Loucy (cell line): ENCODE results near the gene SH2D6.
A peak's percentile ranks its signal among the peaks of the same experiment; 100 is the strongest.

Source experiments
- H2AFZ ChIP-seq: fragments of 200-600 bp; sonication (generic); 2 replicates; pipeline ENCODE4 v1.6.0; 2016; ENCODE audit warnings: antibody characterized with exemption, mild to moderate bottlenecking, low read length, moderate library complexity
- H3F3A ChIP-seq: fragments of 200-600 bp; 2 replicates; pipeline ENCODE4 v1.6.0; 2016; ENCODE audit warnings: antibody characterized with exemption, low read depth, mild to moderate bottlenecking
- H3K27me3 ChIP-seq: fragments of 200-600 bp; sonication (generic); 2 replicates; pipeline ENCODE4 v1.6.1; 2014; ENCODE audit warnings: low read length, mild to moderate bottlenecking; ENCODE audit not compliant: insufficient read depth, poor library complexity, severe bottlenecking
- H3K36me3 ChIP-seq: fragments of 200-600 bp; sonication (generic); 2 replicates; pipeline ENCODE4 v1.6.1; 2016; ENCODE audit warnings: low read length; ENCODE audit not compliant: insufficient read depth
- H3K4me1 ChIP-seq: fragments of 200-600 bp; sonication (generic); 2 replicates; pipeline ENCODE4 v1.5.1; 2014; ENCODE audit warnings: low read length, mild to moderate bottlenecking; ENCODE audit not compliant: insufficient read depth, poor library complexity, severe bottlenecking
- H3K4me2 ChIP-seq: fragments of 200-600 bp; sonication (generic); 2 replicates; pipeline ENCODE4 v1.6.0; 2014; ENCODE audit warnings: antibody characterized with exemption, low read length, low read depth, mild to moderate bottlenecking; ENCODE audit not compliant: poor library complexity, severe bottlenecking
- H3K4me3 ChIP-seq: fragments of 200-600 bp; sonication (generic); 2 replicates; pipeline ENCODE4 v1.5.1; 2014; ENCODE audit warnings: low read length, mild to moderate bottlenecking, mixed read lengths; ENCODE audit not compliant: poor library complexity, severe bottlenecking
- H3K79me2 ChIP-seq: fragments of 200-600 bp; sonication (generic); 2 replicates; pipeline ENCODE4 v1.6.1; 2014; ENCODE audit warnings: low read length; ENCODE audit not compliant: insufficient read depth
- H3K9ac ChIP-seq: fragments of 200-600 bp; sonication (generic); 2 replicates; pipeline ENCODE4 v1.6.0; 2014; ENCODE audit warnings: mild to moderate bottlenecking, low read depth, low read length, moderate library complexity; ENCODE audit not compliant: poor library complexity, severe bottlenecking
- H3K9me2 ChIP-seq: fragments of 200-600 bp; sonication (generic); replicated peaks from 2 replicates; pipeline ENCODE4 v1.6.1; 2016; ENCODE audit warnings: low read depth, low read length, mixed read lengths
- H3K9me3 ChIP-seq: fragments of 200-600 bp; sonication (generic); 2 replicates; pipeline ENCODE4 v1.6.1; 2014; ENCODE audit warnings: mild to moderate bottlenecking, antibody characterized with exemption, low read length, low read depth; ENCODE audit not compliant: insufficient read depth
- H4K20me1 ChIP-seq: fragments of 200-600 bp; sonication (generic); 2 replicates; pipeline ENCODE4 v1.6.0; 2014; ENCODE audit warnings: antibody characterized with exemption, low read length, mild to moderate bottlenecking; ENCODE audit not compliant: insufficient read depth, poor library complexity, severe bottlenecking
- EZH2phosphoT487 ChIP-seq: fragments of 200-600 bp; IDR thresholded peaks from 2 replicates; pipeline ENCODE4 v1.6.1; 2018; ENCODE audit warnings: antibody characterized with exemption, mild to moderate bottlenecking, moderate library complexity, borderline replicate concordance
- TF ChIP-seq, protein P1 (sequence below): fragments of 200-600 bp; sonication (generic); conservative IDR thresholded peaks from 2 replicates; pipeline ENCODE4 v1.5.1; 2014; ENCODE audit warnings: mild to moderate bottlenecking, antibody characterized with exemption, low read length

The SH2D6 gene

DNA sequence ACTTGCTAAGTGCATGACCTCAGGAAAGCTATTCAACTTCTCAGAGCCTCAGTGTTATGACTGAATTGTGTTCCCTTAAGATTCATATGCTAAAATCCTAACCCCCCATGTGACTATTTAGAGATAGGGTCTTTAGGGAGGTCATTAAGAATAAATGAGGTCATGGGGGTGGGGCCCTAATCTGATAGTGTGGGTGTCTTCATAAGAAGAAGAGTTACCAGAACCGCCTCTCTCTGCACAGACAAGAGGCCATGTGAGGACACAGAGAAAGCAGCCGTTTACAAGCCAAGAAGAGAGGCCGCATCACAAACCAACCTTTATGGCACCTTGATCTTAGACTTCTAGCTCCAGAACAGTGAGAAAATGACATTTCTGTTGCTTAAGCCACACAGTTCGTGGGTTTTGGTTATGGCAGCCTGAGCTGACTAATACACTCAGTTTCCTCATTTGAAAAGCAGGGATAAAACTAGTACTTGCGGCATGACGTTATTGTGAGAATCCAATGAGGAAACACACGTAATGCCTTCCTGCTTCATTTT, 9.9 kb downstream of the SH2D6 start:
- H3K9ac ChIP-seq, result no peak overlapping the region
- no peak for TF ChIP-seq EZH2phosphoT487
- TF ChIP-seq, protein P1, sequence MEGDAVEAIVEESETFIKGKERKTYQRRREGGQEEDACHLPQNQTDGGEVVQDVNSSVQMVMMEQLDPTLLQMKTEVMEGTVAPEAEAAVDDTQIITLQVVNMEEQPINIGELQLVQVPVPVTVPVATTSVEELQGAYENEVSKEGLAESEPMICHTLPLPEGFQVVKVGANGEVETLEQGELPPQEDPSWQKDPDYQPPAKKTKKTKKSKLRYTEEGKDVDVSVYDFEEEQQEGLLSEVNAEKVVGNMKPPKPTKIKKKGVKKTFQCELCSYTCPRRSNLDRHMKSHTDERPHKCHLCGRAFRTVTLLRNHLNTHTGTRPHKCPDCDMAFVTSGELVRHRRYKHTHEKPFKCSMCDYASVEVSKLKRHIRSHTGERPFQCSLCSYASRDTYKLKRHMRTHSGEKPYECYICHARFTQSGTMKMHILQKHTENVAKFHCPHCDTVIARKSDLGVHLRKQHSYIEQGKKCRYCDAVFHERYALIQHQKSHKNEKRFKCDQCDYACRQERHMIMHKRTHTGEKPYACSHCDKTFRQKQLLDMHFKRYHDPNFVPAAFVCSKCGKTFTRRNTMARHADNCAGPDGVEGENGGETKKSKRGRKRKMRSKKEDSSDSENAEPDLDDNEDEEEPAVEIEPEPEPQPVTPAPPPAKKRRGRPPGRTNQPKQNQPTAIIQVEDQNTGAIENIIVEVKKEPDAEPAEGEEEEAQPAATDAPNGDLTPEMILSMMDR, result no peak

DNA sequence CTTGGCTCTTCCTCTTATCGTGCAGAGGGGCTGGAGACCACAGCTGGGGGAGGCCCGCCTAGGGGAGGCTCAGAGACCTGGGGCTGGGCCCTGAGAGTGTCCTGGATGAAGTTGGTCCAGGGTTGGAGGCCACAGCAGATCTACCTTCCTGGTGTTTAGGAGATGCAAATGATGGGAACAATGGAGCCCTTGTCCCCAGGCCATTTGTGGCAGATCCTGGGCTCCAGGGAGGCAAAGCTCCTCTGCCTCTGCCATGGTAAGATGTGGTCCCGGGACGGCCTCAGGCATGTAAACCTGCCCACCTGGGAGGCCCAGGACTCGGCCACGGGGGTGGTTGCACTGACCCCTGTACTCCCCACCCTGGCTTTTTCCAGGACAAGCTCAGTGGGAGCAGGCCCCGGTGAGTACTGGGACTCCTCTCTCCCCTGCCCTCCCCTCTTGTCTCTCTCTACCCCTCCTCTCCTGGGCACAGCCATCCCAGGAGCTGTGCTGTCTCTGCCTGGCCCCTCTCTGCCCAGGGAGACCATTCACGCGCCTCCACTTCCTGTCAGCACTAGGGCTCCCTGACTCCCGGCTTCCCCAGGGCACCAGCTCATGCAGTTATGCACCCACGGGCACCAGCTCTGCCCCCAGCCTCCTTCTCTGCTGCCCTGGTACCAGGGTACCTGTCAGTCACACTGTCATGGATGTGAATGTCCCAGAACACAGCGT, 10.9 kb downstream of the SH2D6 start:
- H3K79me2 ChIP-seq, result no peaks in the 10 kb centered on the region
- H3K4me1 ChIP-seq, result peaks cover 24% of the 10 kb centered on the region
- TF ChIP-seq, protein P1, result no peak
- TF ChIP-seq EZH2phosphoT487, result no peak
- no peaks in the 10 kb centered on the region for H3K27me3 ChIP-seq
- no peaks in the 10 kb centered on the region for H4K20me1 ChIP-seq
- no peaks in the 10 kb centered on the region for H3K9me2 ChIP-seq
- no peak overlapping the region for H3K4me3 ChIP-seq
- H3K4me2 ChIP-seq, result peak overlapping the region; percentile 3
- H2AFZ ChIP-seq, result no peak overlapping the region
- H3K36me3 ChIP-seq, result no peaks in the 10 kb centered on the region
- H3F3A ChIP-seq, result no peaks in the 10 kb centered on the region
- H3K9ac ChIP-seq, result no peak overlapping the region
- no peaks in the 10 kb centered on the region for H3K9me3 ChIP-seq

More for the DNA sequence above, 9.9 kb downstream of the SH2D6 start:
- no peak overlapping the region for H3K4me2 ChIP-seq
- no peaks in the 10 kb centered on the region for H3K27me3 ChIP-seq
- no peaks in the 10 kb centered on the region for H3K9me2 ChIP-seq
- H3K9me3 ChIP-seq, result no peaks in the 10 kb centered on the region
- no peaks in the 10 kb centered on the region for H3F3A ChIP-seq
- H3K4me3 ChIP-seq, result no peak overlapping the region
- H4K20me1 ChIP-seq, result no peaks in the 10 kb centered on the region
- H3K79me2 ChIP-seq, result no peaks in the 10 kb centered on the region
- peak overlapping the region; percentile 23; the same call in 1 of the 2 replicates for H2AFZ ChIP-seq
- peaks cover 31% of the 10 kb centered on the region for H3K4me1 ChIP-seq
- no peaks in the 10 kb centered on the region for H3K36me3 ChIP-seq

DNA sequence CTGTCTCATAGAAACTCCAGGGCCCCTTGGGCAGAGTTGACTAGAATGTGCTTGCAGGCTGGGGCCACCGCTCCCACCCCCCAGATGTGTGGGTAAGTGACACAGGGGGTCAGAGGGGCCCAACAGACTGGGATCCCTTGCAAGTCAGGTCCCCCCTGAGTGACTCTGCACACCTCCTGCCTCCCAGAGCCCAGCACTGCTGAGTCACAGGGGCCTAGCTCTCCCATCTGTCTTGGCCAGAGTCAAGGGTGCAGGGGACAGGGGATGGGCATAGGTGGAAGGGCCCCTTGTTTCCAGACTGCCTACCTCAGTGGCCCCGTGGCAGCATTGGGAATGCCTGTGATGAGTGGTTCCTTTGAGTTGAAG, 11.4 kb downstream of the SH2D6 start:
- Histone ChIP-seq H3K9ac (no peak overlapping the region), H3K36me3 (no peaks in the 10 kb centered on the region), H3K4me1 (peaks cover 24% of the 10 kb centered on the region), H3F3A (no peaks in the 10 kb centered on the region), H3K4me3 (no peak overlapping the region), H3K27me3 (no peaks in the 10 kb centered on the region), H3K79me2 (no peaks in the 10 kb centered on the region), H4K20me1 (no peaks in the 10 kb centered on the region), H3K9me2 (no peaks in the 10 kb centered on the region), H3K9me3 (no peaks in the 10 kb centered on the region), H3K4me2 (peak overlapping the region; percentile 3), H2AFZ (no peak overlapping the region)
- TF ChIP-seq EZH2phosphoT487, result no peak
- TF ChIP-seq, protein P1, result no peak
